ENCODE measurements around the gene TMCC2. TPM values are rescaled to one million over a fixed set of nuclear protein-coding genes. Genes with fewer than 3 reads are reported as not detected.

TMCC2 gene
- polyA plus RNA-seq, 3 donors = 0.16 to 0.27 TPM; not detected in 1

GRCh38 chr1:205211169-205211838 is 16.4 kb upstream of the TMCC2 start, which contains the start of gene DSTYK:
TSS of gene DSTYK (minus strand) at chr1:205211702. CDS start at chr1:205211535, 167 bp downstream.
- H3K9me3 ChIP-seq (replicated peaks in 1 of 2; ENCODE audit: control insufficient read depth in 1 of 2, insufficient read depth in 1 of 2, low read length in 2 of 2) = no peaks in the 10 kb centered on the region
- no peaks in the 10 kb centered on the region for H3K36me3 ChIP-seq (replicated peaks in 1 of 2; ENCODE audit: control insufficient read depth in 1 of 2, insufficient read depth in 2 of 2, low read length in 2 of 2)
- peaks cover 9% of the 10 kb centered on the region for H4K20me1 ChIP-seq (ENCODE audit: insufficient read depth, low read length)
- H3K9me3 Mint-ChIP-seq = no peaks in the 10 kb centered on the region
- H3K36me3 Mint-ChIP-seq = peaks cover 0 to 2% of the 10 kb centered on the region in 2 donors
- DNase-seq = peak; percentile 83 to 87 (median 86)
- H2AFZ ChIP-seq (ENCODE audit: insufficient read depth, low read depth, low read length, poor library complexity, severe bottlenecking) = peak within 1 kb of the TSS; percentile 94
- peaks cover 54% of the 10 kb centered on the region for H3K4me1 Mint-ChIP-seq
- intact Hi-C loops (cut with micrococcal nuclease) = loop anchor here (5.0 kb wide), 1 partner anchor 89 kb away; the partner anchor contains the start of gene RBBP5 (in 2 of the 2)
- peaks cover 0 to 3% (median 1%) of the 10 kb centered on the region in 3 donors for H3K27me3 Mint-ChIP-seq (ENCODE audit: low read depth in 3 of 3)
- no peak for TF ChIP-seq CTCF (IDR thresholded peaks at IDR 0.05)
- H3K79me2 ChIP-seq (ENCODE audit: insufficient read depth, low read length) = peaks cover 51% of the 10 kb centered on the region
- no peaks in the 10 kb centered on the region for H3K27me3 ChIP-seq (ENCODE audit: control insufficient read depth in 2 of 2, insufficient read depth in 2 of 2, low read length in 2 of 2)
- H3K4me3 ChIP-seq (replicated peaks in 1 of 3; ENCODE audit: low read depth in 2 of 3, low read length in 3 of 3) = peak within 1 kb of the TSS; percentile 72 to 98 (median 89)
- peak within 1 kb of the TSS; percentile 92 to 98 (median 96) for H3K27ac Mint-ChIP-seq
- peak within 1 kb of the TSS; percentile 81 to 85 for H3K27ac ChIP-seq (ENCODE audit: low read depth in 1 of 2, low read length in 2 of 2)
- H3K9ac ChIP-seq (ENCODE audit: insufficient read depth, low read length, poor library complexity, severe bottlenecking) = peak within 1 kb of the TSS; percentile 81
- peaks cover 43 to 46% of the 10 kb centered on the region in 2 donors for H3K4me1 ChIP-seq (ENCODE audit: control insufficient read depth in 1 of 2, insufficient read depth in 2 of 2, low read length in 2 of 2)
- 0% methylated on average over 49 of the region's 67 CpGs for WGBS (ENCODE audit: insufficient coverage)
- peak within 1 kb of the TSS; percentile 96 to 98 for H3K4me3 Mint-ChIP-seq
- peak within 1 kb of the TSS; percentile 97 for H3K4me2 ChIP-seq (replicated peaks; ENCODE audit: extremely low read depth, low read length, poor library complexity, severe bottlenecking)

- H3K27me3 ChIP-seq (ENCODE audit: control insufficient read depth in 2 of 2, insufficient read depth in 2 of 2, low read length in 2 of 2) = no peaks in the 10 kb centered on the region
- peaks cover 52% of the 10 kb centered on the region for H3K4me1 Mint-ChIP-seq
- peak overlapping the region; percentile 96 to 98 for H3K4me3 Mint-ChIP-seq
- H3K36me3 ChIP-seq (replicated peaks in 1 of 2; ENCODE audit: control insufficient read depth in 1 of 2, insufficient read depth in 2 of 2, low read length in 2 of 2) = no peaks in the 10 kb centered on the region
- H3K4me2 ChIP-seq (replicated peaks; ENCODE audit: extremely low read depth, low read length, poor library complexity, severe bottlenecking) = peak overlapping the region; percentile 97
- H3K79me2 ChIP-seq (ENCODE audit: insufficient read depth, low read length) = peaks cover 44% of the 10 kb centered on the region
- WGBS (ENCODE audit: insufficient coverage) = no CpG with 5 or more reads among the region's 13 CpGs
- peak overlapping the region; percentile 81 for H3K9ac ChIP-seq (ENCODE audit: insufficient read depth, low read length, poor library complexity, severe bottlenecking)
- H3K27me3 Mint-ChIP-seq (ENCODE audit: low read depth in 3 of 3) = peaks cover 0 to 2% (median 1%) of the 10 kb centered on the region in 3 donors
- H3K9me3 ChIP-seq (replicated peaks in 1 of 2; ENCODE audit: control insufficient read depth in 1 of 2, insufficient read depth in 1 of 2, low read length in 2 of 2) = no peaks in the 10 kb centered on the region
- no peak for TF ChIP-seq CTCF (IDR thresholded peaks at IDR 0.05)
- peak overlapping the region; percentile 81 to 85 for H3K27ac ChIP-seq (ENCODE audit: low read depth in 1 of 2, low read length in 2 of 2)
- H2AFZ ChIP-seq (ENCODE audit: insufficient read depth, low read depth, low read length, poor library complexity, severe bottlenecking) = peak overlapping the region; percentile 94
- H4K20me1 ChIP-seq (ENCODE audit: insufficient read depth, low read length) = peaks cover 4% of the 10 kb centered on the region
- H3K27ac Mint-ChIP-seq = peak overlapping the region; percentile 92 to 98 (median 96)
- H3K4me3 ChIP-seq (replicated peaks in 1 of 3; ENCODE audit: low read depth in 2 of 3, low read length in 3 of 3) = peak overlapping the region; percentile 72 to 98 (median 89)
- intact Hi-C loops (cut with micrococcal nuclease) = loop anchor here (5.0 kb wide), 1 partner anchor 90 kb away; the partner anchor contains the start of gene RBBP5 (in 2 of the 2)
- no peaks in the 10 kb centered on the region for H3K9me3 Mint-ChIP-seq
- no peaks in the 10 kb centered on the region for H3K36me3 Mint-ChIP-seq
- DNase-seq = peak; percentile 33 to 62 (median 49)
- H3K4me1 ChIP-seq (ENCODE audit: control insufficient read depth in 1 of 2, insufficient read depth in 2 of 2, low read length in 2 of 2) = peaks cover 43 to 46% of the 10 kb centered on the region in 2 donors
Observed at GRCh38 chr1:205211839-205212536, 15.8 kb upstream of the TMCC2 start.
